SK-N-SH treated with all-trans-retinoic acid at 6 μM for 48 hours (cell line): ENCODE data around the gene TSC2.
A peak's percentile ranks its signal among the peaks of the same experiment; 100 is the strongest.
"Not testable (repeated sequence)": the region's sequence is repeated elsewhere in the genome, so short reads cannot be mapped to it uniquely, and the experiment has no call there.

ENCODE experiments used
- ATAC-seq: fragments of 200-7000 bp; cut with Tn5 transposase; 3 replicates; pipeline ENCODE4 v1.9.1; 2020; ENCODE audit warnings: mild to moderate bottlenecking, moderate library complexity
- ARNTL ChIP-seq: fragments of 450-650 bp; formaldehyde crosslinking; IDR thresholded peaks from 2 replicates; pipeline ENCODE4 v1.5.0; 2020; ENCODE audit warnings: low read depth, mild to moderate bottlenecking, moderate library complexity, borderline replicate concordance
- BACH2 ChIP-seq: fragments of 250-450 bp; sonication (Bioruptor Pico); IDR thresholded peaks from 2 replicates; pipeline ENCODE4 v1.9.0; 2021; ENCODE audit warnings: mild to moderate bottlenecking, borderline replicate concordance
- CSRNP3 ChIP-seq: fragments of 250-450 bp; sonication (Bioruptor Pico); IDR thresholded peaks from 2 replicates; pipeline ENCODE4 v1.5.1; 2021; ENCODE audit warnings: mild to moderate bottlenecking, moderate library complexity
- ISL1 ChIP-seq: fragments of 250-450 bp; sonication (Bioruptor Pico); IDR thresholded peaks from 2 replicates; pipeline ENCODE4 v2.1.2; 2022; ENCODE audit warnings: mild to moderate bottlenecking, moderate library complexity
- PATZ1 ChIP-seq: fragments of 250-450 bp; sonication (Bioruptor Pico); IDR thresholded peaks from 2 replicates; pipeline ENCODE4 v1.8.0; 2020; ENCODE audit warnings: mild to moderate bottlenecking, moderate library complexity, borderline replicate concordance
- PPARA ChIP-seq: fragments of 250-450 bp; sonication (Bioruptor Pico); IDR thresholded peaks from 2 replicates; pipeline ENCODE4 v1.5.0; 2020; ENCODE audit warnings: mild to moderate bottlenecking, borderline replicate concordance
- SNAI2 ChIP-seq: fragments of 250-450 bp; sonication (Bioruptor Pico); IDR thresholded peaks from 2 replicates; pipeline ENCODE4 v1.5.0; 2020; ENCODE audit warnings: mild to moderate bottlenecking, moderate library complexity
- TCF4 ChIP-seq: fragments of 250-450 bp; sonication (Bioruptor Pico); IDR thresholded peaks from 2 replicates; pipeline ENCODE4 v1.8.0; 2021; ENCODE audit warnings: mild to moderate bottlenecking, moderate library complexity, borderline replicate concordance
- ZC3H10 ChIP-seq: fragments of 250-450 bp; sonication (Bioruptor Pico); IDR thresholded peaks from 2 replicates; pipeline ENCODE4 v1.5.1; 2021; ENCODE audit warnings: mild to moderate bottlenecking, moderate library complexity
- TF ChIP-seq, protein P1 (sequence below): fragments of 250-450 bp; sonication (Bioruptor Pico); IDR thresholded peaks from 2 replicates; pipeline ENCODE4 v1.5.1; 2020; ENCODE audit warnings: low read depth, mild to moderate bottlenecking, moderate library complexity
- TF ChIP-seq, protein P2 (sequence below): fragments of 250-450 bp; sonication (Bioruptor Pico); IDR thresholded peaks from 2 replicates; pipeline ENCODE4 v1.8.0; 2021; ENCODE audit warnings: low read depth, mild to moderate bottlenecking, moderate library complexity, borderline replicate concordance
- TF ChIP-seq, protein P3 (sequence below): fragments of 250-450 bp; sonication (Bioruptor Pico); IDR thresholded peaks from 2 replicates; pipeline ENCODE4 v1.5.0; 2020; ENCODE audit warnings: mild to moderate bottlenecking, moderate library complexity

The TSC2 gene

GRCh38 chr16:2097689-2098088 is 49.9 kb downstream of the TSC2 start:
- ATAC-seq, result not testable (repeated sequence)

GRCh38 chr16:2101581-2101980 is 53.8 kb downstream of the TSC2 start:
- ATAC-seq, result not testable (repeated sequence)

GRCh38 chr16:2102471-2102870 is 54.7 kb downstream of the TSC2 start:
- TF ChIP-seq, protein P1, sequence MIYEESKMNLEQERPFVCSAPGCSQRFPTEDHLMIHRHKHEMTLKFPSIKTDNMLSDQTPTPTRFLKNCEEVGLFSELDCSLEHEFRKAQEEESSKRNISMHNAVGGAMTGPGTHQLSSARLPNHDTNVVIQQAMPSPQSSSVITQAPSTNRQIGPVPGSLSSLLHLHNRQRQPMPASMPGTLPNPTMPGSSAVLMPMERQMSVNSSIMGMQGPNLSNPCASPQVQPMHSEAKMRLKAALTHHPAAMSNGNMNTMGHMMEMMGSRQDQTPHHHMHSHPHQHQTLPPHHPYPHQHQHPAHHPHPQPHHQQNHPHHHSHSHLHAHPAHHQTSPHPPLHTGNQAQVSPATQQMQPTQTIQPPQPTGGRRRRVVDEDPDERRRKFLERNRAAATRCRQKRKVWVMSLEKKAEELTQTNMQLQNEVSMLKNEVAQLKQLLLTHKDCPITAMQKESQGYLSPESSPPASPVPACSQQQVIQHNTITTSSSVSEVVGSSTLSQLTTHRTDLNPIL, result no peak
- TF ChIP-seq, protein P2, sequence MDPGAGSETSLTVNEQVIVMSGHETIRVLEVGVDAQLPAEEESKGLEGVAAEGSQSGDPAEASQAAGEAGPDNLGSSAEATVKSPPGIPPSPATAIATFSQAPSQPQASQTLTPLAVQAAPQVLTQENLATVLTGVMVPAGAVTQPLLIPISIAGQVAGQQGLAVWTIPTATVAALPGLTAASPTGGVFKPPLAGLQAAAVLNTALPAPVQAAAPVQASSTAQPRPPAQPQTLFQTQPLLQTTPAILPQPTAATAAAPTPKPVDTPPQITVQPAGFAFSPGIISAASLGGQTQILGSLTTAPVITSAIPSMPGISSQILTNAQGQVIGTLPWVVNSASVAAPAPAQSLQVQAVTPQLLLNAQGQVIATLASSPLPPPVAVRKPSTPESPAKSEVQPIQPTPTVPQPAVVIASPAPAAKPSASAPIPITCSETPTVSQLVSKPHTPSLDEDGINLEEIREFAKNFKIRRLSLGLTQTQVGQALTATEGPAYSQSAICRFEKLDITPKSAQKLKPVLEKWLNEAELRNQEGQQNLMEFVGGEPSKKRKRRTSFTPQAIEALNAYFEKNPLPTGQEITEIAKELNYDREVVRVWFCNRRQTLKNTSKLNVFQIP (CRISPR knock-in tag), result no peak
- TF ChIP-seq PPARA (CRISPR knock-in tag), result no peak
- no peak for TF ChIP-seq PATZ1 (CRISPR knock-in tag)
- TF ChIP-seq, protein P3, sequence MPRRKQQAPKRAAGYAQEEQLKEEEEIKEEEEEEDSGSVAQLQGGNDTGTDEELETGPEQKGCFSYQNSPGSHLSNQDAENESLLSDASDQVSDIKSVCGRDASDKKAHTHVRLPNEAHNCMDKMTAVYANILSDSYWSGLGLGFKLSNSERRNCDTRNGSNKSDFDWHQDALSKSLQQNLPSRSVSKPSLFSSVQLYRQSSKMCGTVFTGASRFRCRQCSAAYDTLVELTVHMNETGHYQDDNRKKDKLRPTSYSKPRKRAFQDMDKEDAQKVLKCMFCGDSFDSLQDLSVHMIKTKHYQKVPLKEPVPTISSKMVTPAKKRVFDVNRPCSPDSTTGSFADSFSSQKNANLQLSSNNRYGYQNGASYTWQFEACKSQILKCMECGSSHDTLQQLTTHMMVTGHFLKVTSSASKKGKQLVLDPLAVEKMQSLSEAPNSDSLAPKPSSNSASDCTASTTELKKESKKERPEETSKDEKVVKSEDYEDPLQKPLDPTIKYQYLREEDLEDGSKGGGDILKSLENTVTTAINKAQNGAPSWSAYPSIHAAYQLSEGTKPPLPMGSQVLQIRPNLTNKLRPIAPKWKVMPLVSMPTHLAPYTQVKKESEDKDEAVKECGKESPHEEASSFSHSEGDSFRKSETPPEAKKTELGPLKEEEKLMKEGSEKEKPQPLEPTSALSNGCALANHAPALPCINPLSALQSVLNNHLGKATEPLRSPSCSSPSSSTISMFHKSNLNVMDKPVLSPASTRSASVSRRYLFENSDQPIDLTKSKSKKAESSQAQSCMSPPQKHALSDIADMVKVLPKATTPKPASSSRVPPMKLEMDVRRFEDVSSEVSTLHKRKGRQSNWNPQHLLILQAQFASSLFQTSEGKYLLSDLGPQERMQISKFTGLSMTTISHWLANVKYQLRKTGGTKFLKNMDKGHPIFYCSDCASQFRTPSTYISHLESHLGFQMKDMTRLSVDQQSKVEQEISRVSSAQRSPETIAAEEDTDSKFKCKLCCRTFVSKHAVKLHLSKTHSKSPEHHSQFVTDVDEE (CRISPR knock-in tag), result no peak
- TF ChIP-seq SNAI2 (CRISPR knock-in tag), result no peak
- no peak for TF ChIP-seq TCF4 (CRISPR knock-in tag)
- TF ChIP-seq ISL1 (CRISPR knock-in tag), result no peak
- TF ChIP-seq ARNTL (CRISPR knock-in tag), result no peak
- no peak for TF ChIP-seq BACH2 (CRISPR knock-in tag)
- no peak for TF ChIP-seq ZC3H10 (CRISPR knock-in tag)
- no peak for TF ChIP-seq CSRNP3 (CRISPR knock-in tag)
- TF ChIP-seq, all 23 proteins: peak for 0
- no peak for ATAC-seq

GRCh38 chr16:2104464-2104863 is 56.7 kb downstream of the TSC2 start:
- not testable (repeated sequence) for ATAC-seq

GRCh38 chr16:2105291-2105690 is 57.5 kb downstream of the TSC2 start:
- ATAC-seq, result not testable (repeated sequence)

DNA sequence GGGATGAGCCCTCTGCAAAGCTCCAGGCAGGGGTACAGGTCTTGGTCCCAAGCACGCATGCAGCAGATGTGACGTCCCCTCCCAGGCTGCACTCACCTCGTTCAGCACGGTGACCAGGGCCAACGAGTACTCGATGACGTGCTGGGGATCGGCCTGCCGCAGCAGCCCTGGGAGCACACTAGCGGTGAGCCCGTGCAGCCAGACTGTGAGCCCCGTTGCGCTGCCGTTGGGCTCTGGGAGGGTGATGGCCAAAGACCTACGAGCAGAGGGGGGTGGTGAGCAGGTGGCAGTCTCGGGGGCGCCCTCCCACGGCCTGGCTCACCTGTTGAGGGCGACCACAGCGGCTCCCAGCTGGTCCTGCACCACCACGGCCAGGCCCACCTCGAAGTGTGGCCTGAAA is 58.0 kb downstream of the TSC2 start:
- ATAC-seq, result not testable (repeated sequence)

- ATAC-seq, result not testable (repeated sequence)
Observed at GRCh38 chr16:2106211-2106610, 58.4 kb downstream of the TSC2 start.

DNA sequence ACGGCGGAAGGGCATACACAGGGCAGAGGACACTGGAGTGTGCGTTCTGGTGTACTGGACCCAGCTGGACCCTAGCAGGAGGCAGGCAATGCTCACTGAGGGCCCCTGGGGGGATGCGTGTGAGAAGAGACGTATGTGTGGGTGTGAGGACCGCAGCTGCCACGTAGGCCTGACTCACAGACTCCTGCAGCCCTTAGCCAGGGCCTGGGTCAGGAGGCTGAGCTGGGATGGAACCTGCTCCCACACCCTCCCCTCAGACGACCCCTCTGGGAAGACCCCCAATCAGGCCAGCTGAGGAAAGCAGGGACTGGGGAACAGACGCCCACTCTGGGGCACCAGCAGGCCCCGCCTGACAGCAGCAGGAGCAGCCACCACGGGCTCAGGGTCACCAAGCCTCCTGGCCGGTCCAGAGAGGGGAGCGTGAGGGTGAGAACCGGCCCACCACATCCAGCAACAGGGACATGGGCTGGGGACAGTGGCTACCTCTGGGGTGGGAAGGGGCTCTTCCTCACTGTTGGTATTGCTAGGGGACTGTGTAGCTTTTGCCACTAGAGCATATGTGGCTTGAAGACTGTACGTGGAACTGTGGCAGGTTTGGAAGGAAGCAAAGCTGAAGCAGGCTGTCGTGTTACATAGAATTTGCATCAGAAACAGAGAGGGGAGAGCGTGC is 59.5 kb downstream of the TSC2 start:
- ATAC-seq, result peak; percentile 24; the same call in 2 of the 3 replicates

- ATAC-seq, result peak; percentile 13; the same call in 2 of the 3 replicates
Observed at GRCh38 chr16:2107791-2108125, 60.0 kb downstream of the TSC2 start.

- not testable (repeated sequence) for ATAC-seq
Observed at GRCh38 chr16:2108446-2109270, 60.9 kb downstream of the TSC2 start.

DNA sequence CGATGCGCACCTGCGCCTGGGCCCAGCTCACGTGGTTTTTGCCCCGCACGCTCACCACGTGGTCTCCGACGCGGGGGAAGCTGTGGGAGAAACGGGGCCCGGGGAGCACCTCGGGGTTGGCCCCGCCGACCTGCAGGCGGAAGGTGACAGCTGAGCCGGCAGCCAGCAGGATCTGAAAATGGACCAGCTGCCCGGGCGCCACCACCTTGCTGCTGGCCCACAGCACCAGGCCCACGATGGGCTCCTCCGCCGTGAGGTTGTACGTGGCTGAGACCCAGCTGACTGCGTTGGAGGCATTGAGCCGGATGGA is 61.4 kb downstream of the TSC2 start:
- ATAC-seq, result not testable (repeated sequence)

GRCh38 chr16:2109872-2110271 is 62.1 kb downstream of the TSC2 start:
- not testable (repeated sequence) for ATAC-seq
